GM10266 (cell line): ENCODE measurements around the gene KLC1.

ENCODE experiments used
- DNase-seq: peaks from one replicate; pipeline ENCODE4 v3.0.0; 2012; ENCODE audit errors: extremely low spot score
- TF ChIP-seq, protein P1 (sequence below): IDR thresholded peaks from 2 replicates; pipeline ENCODE4 v1.5.1; 2012; ENCODE audit warnings: mild to moderate bottlenecking, low read depth; ENCODE audit not compliant: control insufficient read depth, insufficient read depth; ENCODE audit errors: missing control alignments

KLC1 gene

DNA sequence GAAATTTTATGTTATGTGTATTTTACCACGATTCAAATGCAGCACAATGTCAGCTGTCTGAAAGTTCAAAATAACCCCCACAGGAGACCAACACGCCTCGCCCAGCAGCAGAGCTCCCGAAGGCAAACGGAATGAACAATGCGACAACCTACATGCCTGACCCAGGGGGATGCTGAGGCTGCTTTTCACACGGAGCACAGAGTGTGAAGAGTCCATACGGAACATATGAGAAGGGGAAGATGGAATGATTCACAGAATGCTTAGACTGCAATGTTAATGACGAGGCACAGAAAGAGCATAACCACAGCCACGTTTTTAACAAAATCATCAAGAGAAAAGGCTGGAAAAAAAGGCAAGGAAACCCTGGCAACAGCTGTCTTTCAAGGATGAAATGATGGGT is 109.2 kb downstream of the KLC1 start:
- DNase-seq, result no peak
- TF ChIP-seq, protein P1, sequence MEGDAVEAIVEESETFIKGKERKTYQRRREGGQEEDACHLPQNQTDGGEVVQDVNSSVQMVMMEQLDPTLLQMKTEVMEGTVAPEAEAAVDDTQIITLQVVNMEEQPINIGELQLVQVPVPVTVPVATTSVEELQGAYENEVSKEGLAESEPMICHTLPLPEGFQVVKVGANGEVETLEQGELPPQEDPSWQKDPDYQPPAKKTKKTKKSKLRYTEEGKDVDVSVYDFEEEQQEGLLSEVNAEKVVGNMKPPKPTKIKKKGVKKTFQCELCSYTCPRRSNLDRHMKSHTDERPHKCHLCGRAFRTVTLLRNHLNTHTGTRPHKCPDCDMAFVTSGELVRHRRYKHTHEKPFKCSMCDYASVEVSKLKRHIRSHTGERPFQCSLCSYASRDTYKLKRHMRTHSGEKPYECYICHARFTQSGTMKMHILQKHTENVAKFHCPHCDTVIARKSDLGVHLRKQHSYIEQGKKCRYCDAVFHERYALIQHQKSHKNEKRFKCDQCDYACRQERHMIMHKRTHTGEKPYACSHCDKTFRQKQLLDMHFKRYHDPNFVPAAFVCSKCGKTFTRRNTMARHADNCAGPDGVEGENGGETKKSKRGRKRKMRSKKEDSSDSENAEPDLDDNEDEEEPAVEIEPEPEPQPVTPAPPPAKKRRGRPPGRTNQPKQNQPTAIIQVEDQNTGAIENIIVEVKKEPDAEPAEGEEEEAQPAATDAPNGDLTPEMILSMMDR, result no peak

DNA sequence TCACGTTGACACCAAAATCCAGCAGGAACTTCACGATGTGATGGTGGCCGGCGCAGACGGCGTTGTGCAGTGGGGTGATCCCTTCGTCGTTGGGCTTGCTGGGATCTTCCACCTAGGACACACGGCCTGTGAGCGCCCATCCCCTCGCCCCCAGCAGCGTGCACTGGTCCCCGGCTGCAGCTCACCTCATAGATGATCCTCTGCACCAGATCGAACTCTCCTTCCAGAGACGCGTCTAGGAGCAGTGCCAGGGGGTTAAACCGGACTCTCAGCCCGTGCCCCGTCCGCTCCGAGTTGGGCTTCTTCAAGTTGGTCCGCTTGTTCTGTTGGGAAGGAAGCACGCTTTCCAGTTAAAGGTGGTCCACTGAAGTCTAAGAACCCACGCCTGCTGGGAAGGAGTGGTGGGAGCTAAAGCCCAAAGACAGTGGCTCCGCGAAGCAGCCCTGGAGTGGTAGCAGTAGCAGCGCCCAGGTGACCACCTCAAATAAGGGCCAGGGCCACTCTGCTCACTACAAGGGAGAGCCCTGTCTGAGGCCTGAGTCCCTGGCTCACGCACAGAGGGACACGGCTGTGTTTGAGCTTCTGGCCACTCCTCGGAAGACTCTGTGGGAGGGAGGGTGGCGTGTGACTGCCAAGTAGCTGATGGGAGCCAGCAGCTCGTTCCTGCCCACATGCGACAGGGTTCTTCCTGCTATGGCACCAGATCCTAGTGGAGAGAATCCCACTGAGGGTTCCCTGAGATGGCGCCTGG is 109.9 kb downstream of the KLC1 start:
- no peak for DNase-seq
- TF ChIP-seq, protein P1, result no peak

DNA sequence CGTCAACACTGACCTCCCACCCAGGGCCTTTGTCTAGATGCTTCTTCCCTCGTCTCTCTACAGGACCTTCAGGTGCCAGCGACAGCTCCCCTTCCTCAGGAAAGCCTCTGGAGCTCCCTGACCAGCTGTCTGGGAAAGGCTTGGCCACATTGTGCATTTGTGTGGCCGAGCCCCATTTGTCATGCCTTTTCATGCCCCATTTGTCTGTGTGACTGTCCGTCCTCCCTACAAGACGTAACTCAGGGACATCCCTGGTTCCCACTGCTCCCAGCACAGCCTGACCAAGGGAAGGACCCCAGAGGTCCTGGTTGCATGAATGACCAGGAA is 110.4 kb downstream of the KLC1 start:
- TF ChIP-seq, protein P1, result no peak
- DNase-seq, result no peak

DNA sequence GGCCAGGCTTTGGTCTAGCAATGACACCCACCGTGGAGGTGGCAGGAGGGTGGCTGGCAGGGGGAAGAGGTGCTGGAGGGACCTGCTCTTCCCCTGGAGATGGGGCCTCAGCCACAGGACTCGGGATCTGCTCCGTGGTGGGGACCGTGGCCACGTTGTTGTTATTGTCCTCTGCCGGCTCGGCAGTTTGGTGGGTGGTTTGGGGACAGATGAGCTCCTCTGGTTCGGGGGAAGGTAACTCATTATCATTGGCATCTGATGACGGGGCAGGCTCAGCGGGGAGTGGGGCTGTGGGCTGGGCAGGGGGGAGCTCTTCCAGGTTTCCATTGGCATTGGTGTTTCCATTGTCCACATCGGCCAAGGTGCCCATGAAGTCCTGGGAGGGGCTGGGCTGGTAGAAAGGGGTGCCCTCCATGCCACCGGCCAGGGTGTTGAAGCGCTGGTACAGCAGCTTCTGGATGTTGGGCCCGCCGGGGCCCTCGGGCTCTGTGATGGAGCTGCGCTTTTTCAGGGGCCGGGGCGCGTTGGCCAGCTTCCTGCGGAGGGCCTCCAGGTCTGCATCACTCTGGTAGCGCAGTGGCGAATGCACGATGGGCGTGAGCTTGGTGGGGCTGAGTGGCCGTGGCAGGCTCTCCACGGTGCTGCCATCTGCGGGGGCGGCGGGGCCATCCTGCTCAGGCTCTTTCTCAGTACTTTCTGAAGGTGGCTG is 110.9 kb downstream of the KLC1 start:
- TF ChIP-seq, protein P1, result no peak
- DNase-seq, result no peak

DNA sequence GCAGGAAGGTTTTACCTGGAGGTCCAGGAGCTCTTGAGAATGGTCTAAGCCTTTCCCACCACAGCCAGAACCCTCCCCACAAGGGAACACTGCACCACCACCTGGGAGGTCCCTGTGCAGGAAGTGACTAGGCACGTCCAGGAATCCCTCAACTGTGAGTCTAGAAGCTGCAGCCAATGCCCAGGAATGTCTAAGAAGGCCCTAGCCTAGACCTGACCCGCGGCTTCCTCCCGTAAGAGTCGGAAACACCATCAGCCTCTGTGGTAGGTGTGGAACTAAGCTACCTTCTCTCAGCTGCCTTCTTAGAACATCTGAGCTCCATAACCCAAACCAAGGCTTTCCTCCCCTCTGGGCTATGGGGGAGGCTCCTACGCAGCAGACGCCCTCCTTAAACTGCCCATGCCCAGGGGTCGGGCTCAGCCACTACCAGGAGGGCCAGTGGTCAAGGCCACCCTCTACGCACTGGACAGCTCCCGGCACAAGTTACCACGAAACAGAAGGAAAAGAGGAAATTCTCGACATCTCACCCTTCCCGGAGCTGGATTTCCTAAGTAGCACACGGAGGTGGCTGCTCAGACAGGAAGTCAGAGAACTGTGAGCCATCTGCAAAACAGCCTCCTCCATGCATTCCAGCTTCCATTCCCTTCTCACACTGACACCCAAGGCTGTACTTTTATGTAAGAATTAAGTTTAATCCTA is 112.1 kb downstream of the KLC1 start:
- TF ChIP-seq, protein P1, result no peak
- no peak for DNase-seq

DNA sequence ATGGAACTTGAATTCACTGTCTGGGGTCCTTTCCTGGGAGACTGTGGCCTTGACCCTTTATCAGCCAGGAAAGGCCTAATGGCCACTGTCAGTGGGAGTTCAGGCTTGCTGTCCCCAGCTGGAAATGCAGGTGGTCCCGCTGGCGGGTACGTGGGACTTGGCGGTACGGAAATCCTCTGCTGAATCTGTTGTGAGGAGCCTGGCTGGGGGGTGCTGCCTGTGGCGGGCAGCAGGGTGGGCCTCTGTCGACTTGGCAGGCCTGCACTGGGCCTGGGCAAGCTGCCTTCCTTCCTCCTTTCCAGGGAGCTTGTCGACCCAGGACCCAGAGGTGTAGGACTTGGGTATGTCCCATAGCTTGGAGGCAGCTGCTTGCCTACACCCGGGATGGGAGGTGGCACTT is 112.9 kb downstream of the KLC1 start:
- TF ChIP-seq, protein P1, result no peak
- DNase-seq, result no peak
